Stimulated activated CD8-positive, alpha-beta memory T cell treated with anti-CD3 and anti-CD28 coated beads, Interleukin-4, amount 100 ng/mL, for 1 hour (primary cell): ENCODE measurements around the gene ALG2.

Experiments
- DNase-seq, 2 donors: peaks; one replicate each; pipeline ENCODE4 v3.0.0-alpha.2; 2020; ENCODE audit warnings: low read depth in 2 of 2, low spot score in 1 of 2

Gene ALG2

DNA sequence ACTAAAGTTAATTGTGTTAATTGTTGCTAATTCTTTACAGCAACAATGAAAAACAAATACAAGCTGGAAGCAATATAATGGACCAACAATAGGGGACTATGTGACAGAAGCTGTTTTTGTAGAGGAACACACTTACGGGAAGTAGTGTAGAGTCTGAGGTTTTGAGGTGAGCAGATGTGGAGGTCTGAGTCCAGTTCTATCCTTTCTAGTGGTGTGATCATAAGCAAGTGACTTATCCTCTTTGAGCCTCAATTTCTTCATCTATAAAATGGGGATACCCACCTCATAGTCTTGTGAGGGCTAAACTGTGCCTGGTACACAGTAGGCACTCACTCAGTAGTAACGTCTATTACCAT, 28.3 kb downstream of the ALG2 start:
- DNase-seq = no peak

DNA sequence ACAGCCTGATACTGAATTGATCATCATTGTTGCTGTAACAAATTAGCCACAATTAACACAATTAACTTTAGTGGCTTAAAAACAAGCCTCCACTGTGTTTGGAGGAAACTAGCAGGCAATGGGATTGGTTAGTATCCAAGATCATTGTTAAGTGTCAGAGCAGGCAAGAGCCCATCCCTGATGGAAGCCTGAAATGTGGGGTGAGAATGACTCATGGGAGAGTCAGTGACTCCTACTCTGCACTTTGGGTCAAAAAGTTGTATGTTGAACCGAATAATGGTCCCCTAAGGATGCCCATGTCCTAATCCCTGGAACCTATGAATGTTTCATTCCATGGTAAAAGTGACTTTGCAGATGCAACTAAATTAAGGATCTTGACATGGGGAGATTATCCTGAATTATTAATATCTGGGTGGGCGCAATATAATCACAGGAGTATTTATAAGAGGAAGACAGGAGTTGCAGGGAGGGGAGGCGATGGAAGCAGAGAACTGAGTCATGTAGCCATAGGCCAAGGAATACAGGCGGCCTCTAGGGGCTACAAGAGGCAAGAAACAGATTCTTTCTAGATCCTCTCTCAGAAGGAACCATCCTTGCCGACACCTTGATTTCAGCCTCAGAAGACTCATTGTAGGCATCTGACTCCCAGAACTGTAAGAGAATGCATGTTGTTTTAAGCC, 28.8 kb downstream of the ALG2 start:
- no peak for DNase-seq

DNA sequence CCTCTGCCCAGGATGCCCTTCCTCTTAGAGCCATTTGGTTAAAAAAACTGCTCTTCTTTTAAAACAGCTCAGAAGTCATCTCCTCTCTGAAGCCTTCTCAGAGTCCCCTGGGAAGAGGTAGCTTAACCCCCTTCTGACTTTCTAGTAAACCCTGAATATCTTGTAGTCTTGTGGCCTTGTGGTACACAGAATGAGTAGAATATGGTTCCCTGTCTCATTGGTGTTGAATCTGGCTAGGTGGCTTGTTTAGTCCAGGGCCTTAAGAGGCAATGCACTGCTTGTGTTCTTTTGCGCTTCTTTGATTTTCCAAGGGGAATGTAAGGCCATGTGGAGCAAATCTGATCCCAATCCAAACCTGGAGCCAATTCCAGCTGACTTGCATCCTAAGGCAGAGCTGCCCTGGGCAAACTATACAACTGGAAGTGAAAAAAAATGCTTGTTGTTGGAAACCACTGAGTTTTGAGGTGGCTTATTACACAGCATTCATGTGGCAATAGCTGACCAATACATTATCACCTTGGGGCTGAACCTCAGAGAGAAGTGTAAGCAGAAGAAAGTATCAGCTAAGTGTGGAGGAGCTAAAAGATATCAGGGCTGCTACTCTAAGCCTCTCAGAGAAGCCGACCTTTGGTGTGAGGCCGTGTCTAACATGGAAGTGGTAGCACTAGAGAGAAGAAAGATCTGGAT, 31.0 kb downstream of the ALG2 start:
- no peak for DNase-seq

DNA sequence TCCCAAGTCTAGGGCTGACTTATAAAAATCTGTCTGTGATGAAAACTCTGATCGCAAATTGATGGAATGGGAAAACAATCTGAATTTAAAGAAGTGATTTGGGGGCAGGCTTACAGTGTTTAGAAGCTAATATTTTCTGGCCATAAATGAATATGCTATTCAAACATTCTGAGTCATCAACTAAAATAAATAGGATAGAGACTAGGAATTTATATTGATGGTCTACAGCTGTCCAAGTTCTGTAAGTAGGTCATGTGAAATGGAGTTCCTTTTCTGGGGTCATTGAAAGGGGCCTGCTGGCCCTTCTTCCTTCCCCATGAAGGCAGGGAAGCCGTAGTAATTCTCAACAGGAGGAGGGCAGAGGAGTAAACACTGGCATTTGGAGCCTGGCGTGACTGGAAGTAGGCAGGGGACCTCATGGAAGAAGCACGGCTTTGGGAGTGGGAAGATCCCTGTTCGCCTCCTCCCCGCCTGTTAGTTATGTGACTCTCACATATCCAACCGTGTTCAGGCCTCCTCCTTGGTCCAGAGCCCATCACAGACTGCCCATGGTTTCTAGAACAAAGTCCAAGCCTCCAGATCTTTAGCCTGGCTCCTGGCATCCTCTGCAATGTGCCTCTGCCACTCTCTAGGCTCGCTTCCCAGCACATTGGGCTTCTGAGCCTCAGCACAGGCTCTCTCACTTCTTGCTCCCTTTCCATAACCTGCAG, 31.7 kb downstream of the ALG2 start:
- no peak for DNase-seq

DNA sequence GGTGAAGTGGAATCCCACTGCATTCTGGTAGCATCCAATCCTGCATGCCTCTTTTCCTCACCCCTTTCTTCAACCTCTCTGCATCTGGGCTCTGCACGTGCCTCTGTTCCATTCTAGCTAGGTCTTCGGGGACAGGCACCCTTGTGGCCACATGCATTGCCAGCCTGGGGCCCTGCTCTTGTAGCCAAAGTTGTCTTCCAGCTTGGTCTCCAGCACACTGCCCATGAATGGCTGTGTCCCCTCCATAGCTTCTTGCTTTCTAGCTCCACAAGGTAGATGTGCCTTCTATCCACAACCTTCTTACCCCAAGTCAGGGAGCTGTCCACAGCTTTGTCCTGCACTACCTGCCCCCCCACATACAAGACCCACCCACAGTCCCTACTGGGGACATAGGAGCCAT, 32.6 kb downstream of the ALG2 start:
- DNase-seq = no peak

DNA sequence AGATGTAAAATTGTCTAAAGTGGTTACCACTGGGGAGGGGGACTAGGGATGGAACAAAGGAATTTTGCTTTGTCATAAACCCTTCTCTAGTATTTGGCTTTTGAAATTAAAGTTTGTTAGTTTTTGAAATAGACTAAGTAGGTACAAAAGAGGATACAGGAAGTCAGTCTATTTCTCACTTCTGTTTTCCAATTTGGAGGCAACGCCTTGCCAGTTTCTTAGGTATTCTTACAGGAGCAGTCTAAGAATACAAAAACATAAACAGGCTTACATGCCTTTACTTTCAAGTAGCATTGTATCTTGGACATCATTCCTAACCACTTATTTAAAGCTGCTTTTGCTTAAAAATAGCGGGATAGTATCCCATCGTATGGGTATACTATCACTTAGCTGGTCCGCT, 34.4 kb downstream of the ALG2 start:
- DNase-seq = no peak

DNA sequence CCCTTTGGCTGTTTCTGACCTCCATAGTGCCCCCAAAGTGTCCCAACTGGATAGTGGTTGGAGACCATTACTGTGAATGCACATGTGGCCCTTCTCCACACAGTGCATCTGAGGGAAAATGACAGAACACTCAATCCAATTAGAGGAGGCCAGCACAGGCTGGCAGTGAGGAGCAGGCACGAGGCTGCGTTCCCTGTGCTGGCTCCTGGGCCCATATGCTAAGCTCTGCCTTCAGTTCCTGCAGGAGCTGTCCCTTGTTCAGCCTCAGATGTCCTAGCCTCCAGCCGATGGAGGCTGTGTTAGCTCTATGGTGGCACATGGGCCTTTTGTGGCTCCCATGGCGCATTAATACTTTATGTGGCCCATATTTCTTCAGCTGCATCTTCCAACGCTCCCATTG, 35.8 kb downstream of the ALG2 start:
- DNase-seq = no peak

DNA sequence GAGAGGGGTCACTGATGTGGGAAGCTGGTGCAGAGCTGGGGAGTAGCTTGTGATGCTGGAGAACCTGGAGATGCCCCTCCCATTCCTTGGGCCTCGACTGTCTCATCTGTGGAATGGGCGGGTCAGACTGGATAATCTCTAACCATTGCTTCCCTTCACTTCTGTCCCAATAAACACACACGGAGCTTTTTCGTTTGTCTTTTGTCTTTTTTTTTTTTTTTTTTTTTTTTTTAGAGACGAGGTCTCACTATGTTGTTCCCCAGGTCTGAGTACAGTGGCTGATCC, 36.5 kb downstream of the ALG2 start:
- no peak for DNase-seq

DNA sequence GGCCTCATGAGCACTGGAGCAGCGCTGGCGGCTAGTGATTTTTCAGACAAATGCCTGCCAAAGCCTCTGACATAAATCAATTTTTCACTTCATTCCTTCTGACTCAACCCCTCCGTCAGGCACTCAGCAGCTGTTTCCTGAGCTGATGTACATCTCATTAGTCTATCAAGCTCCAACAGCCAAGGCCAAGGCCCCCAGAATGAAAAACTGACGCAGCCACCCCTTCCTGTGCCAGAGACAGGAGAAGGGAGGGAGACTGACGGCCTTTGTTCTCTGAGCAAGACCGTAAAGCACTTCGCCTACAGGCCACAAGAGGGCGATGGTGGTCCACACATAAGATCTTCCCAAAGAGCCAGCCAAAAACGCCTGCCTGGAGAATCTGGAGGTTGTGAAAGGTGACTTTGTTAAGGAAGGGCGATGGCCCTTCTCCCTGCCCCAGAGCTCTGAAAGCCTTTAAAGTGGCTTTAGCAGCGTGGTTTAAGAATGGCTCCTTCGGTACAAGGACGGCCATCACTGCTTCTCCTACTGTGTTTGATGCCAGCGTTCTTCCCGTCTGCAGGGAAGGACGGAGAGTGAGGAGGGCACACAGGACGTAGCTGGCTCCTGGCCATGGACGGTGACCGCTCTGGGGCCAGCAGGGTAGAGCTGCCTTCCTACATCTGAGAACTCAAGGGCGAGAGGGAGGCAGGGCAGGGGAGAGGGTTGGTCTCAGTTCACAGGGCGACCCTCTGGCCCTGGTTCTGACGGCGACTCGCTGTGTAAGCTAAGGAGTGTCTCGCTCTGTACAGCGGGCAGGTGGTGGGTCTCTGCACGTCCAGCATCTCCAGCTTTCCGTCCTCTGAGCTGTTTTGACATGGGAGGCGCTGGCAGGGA, 37.0 kb downstream of the ALG2 start:
- DNase-seq = peak; percentile 33 to 56

DNA sequence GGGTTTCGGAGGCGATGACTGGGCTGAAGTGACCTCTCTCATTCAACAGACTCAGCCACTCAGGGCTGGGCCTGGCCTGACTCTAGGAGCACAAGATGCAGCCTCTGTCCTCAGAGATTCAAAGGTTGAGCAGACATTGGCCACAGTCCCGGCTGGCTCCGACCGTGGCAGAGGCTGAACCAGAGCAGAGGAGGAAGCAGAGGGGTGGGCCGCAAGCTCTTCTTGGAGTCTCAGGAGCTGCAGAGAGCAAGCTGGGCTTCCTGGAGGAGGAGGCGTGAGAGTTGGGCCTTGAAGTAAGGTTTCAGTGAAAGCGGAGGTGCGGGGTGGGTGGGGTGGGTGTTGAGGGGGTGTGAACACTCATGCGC, 37.6 kb downstream of the ALG2 start:
- DNase-seq = no peak

DNA sequence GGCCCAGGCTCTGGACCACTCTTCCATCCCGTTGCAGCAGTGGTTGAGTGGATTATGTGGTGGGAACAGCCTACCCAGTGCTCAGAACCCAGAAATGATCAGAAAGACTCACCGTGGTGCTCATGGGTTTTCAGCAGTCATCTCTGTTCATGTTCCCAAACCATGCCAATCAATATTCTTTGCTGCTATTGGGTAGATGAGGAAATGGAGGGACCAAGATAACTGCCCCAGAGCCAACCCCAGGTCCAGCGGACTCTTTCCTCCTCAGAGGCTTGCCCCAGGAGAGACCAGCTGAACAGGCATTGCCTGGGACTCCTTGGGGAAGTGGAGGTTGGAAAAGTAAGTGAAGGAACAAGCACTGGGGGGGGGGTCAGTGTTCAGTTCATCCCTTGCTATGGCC, 38.1 kb downstream of the ALG2 start:
- DNase-seq = no peak

DNA sequence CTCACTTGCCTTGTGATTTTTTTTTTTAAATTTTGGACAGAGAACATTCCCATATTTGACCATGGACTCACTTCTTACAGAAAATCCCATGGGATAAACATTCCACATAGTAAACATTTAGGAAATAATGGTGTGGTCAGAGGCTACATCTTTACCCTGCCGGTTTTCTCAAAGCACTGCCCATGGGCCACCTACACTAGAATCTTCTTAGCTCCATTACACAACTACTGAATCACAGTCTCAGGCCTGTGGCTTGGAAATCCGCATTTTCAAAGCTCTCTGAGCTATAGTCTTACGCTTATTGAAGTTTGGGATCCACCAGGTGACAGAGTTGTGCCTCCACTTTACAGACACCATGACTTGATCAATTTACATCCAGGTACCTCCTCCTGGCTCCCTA, 39.4 kb downstream of the ALG2 start:
- no peak for DNase-seq

DNA sequence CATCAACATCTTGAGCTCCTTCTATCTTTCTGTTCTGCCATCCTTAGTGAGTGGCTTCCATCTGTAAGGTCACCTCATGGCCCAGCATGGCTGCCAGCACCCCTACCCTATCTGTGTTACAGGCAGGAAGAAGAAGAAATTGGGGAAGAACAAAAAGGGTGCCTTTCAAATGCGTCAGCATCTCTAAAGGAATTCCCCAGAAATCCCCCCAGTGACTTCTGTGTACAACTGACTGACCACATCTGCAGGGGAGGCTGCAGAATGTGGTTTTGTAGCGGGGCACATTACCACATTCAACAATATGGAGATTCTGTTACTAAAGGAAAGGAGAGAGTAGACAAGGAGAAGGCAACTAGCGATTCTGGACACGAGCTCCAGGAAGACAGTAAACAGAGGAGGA, 40.1 kb downstream of the ALG2 start:
- DNase-seq = no peak

DNA sequence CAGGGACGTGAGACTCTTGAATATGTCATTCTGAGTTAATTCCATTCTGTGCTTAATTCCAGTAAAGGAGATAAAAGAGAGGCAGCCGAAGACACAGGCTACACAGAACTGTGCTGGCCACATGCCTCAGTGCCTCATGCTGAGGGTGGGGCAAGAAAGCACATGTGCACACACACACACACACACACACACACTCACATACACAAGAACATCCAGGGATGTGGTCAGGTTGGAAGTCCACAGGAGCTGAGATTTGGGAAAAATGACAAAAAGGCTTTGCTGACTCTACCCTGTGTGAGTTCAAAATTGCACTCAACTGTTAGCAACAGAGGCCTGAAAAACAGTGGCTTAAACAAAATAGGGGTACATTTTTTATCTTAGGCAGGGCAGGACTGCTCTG, 40.5 kb downstream of the ALG2 start:
- DNase-seq = no peak

DNA sequence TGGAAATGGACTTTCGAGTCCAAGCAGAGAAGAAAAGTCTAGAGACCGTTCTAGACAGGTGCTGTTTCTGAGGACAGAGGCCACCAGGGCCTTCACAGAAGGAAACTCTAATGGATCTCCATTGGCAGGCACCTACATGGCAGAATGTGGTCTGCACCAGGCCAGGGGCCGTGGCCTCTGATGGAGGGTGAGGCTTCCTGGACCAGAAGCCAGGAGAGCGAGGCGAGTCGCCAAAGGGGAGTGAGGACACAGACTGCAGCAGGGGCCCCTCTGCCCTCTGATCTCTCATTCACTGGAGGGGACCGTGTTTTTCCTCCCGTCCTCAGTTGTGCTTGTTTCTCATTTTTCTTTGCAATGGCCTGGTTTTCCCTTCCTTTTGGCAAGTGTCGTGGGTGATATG, 41.1 kb downstream of the ALG2 start:
- DNase-seq = no peak

DNA sequence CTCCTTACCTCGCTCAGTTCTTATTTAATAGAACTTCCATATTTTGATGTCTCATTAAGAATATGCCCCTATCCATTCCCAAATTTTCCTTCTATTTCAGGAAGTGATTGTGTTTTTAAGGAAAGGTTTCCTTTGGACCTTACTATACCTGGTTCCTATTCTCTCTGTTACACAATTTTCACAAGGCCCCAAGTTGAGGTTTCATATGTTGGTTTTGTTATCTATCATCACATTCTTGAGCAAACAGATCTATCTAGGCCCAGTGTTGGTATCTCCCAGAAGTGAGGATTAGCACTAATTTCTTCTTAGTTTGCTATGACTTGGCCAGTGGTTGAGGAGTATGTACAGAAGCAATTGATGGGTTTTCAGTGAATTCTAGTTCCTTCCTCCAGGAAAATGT, 41.5 kb downstream of the ALG2 start:
- no peak for DNase-seq

DNA sequence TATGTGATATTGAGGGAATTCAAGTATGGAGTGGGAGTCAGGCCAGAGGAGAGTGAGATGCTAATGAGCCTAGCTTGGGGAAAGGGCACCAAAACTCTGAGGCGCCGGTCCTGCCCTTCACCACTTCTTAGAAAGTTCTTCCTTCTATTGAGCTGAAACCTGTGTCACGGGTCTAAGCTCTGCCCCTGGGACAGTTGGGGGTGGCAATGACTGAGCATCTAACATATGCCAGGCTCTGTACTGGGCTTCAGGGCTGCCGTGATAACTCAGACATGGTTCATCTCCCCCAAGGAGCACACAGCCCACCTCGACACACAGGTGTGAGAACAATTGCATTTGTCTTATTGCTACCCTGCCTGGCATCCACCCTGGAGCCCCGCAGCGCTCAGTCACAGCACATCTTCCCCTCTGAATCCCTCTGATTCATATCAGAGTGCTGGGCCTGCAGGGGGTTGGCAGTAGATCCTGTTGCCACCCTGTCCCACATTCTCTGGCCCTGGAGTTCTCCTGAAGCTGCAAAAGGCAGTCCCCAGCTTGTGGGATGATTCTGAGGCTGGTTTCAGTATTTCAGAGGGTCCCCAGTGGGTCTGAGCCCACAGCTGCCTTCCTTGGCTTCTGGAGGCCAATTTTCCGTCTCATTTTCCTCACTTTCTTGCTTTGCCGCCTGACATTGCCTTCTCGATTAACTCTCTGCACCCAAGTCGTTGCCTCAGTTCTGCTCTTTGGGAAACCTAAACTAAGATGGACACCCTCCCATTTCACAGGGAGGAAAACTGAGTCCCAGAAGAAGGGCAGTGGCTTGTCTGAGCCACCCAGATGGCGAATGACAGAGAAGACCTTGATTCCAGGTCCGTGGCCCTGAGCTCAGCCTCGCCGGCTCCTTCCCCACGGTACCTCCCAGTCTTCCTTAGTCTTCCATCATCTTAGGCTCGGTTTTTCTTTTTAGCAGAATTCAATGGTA, 42.5 kb downstream of the ALG2 start:
- no peak for DNase-seq

DNA sequence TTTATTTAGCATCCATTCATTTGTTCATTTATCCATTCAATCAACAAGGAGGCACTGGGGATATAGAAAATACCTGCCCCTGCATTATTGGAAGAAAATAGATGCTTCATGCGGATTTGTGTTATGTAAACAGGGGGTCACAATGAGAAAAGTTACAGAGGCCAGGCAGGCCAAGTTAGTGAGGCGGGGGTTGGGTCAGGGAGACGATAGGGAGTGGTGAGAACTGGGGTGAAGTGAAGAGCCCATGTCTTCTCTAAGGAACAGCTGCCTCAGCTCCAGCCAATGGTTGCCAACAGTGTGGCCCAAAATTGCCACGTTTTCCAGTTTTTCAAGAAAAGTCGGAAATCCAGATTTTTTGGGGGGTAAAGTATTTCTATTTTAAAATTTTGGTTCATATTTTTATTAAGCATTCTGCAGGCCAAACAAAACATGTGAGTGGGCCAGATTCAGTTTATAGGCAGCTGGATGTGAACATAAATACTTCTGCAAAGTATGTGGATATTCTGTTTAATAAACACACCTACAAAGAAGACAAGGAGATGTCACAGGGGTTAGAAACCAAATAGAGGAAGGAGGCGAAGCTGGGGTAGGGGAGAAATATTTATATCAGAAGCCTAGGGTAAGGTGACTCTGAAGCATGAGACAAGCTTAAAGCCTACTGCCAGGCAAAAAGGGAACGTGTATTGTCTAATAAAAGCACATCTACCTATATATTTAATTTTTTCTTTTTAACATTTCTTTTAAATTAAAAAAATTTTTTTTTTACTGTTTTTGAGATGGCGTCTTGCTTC, 44.0 kb downstream of the ALG2 start:
- DNase-seq = no peak

DNA sequence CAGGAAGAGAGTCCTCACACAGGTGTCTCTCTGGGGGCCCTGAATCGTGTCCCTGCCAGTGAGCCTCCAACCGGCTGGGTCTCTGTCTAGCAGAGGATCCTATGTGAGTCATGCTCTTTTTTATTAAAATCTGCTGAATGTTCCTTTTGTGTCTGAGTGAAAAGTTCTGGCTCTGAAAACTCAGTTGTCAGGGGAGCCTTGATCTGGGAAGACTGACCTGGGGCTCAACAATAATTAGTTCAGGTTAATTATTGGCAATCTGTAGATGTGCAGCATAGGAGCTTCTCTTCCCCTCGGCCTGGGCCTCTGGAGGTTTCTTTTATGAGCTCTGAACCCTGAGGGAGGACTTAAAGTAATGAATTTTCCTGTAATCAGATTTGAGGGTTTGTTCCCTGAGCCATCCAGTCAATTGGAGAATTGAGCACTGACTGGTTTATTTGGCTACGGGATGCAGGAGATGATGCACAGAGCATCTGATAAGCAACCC, 45.2 kb downstream of the ALG2 start:
- no peak for DNase-seq
